H9 (cell line): ENCODE measurements around the gene TMPRSS12. TPM values are rescaled to one million over a fixed set of nuclear protein-coding genes. Genes with fewer than 3 reads are reported as not detected.

Source experiments
- DNase-seq: peaks from one replicate; pipeline ENCODE4 v3.0.0-alpha.2; 2017
- H2AFZ ChIP-seq: one replicate; pipeline ENCODE4 v1.6.1; 2013; ENCODE audit warnings: mild to moderate bottlenecking, low read length, control low read depth, moderate library complexity
- H2AK5ac ChIP-seq: 2 replicates; pipeline ENCODE4 v1.6.1; 2013; ENCODE audit warnings: low read length, control low read depth, mixed read lengths; ENCODE audit not compliant: insufficient read length
- H2BK120ac ChIP-seq: one replicate; pipeline ENCODE4 v1.6.1; 2013; ENCODE audit warnings: low read depth, mild to moderate bottlenecking, low read length, control low read depth, inconsistent platforms; ENCODE audit not compliant: poor library complexity, severe bottlenecking
- H2BK12ac ChIP-seq: 2 replicates; pipeline ENCODE4 v1.6.1; 2013; ENCODE audit warnings: low read length, control low read depth, mixed read lengths, low read depth; ENCODE audit not compliant: insufficient read length
- H2BK15ac ChIP-seq: 2 replicates; pipeline ENCODE4 v1.6.1; 2013; ENCODE audit warnings: low read depth, low read length, control low read depth
- H2BK20ac ChIP-seq: one replicate; pipeline ENCODE4 v1.6.1; 2013; ENCODE audit warnings: low read depth, mild to moderate bottlenecking, low read length, control low read depth, inconsistent platforms; ENCODE audit not compliant: poor library complexity, severe bottlenecking
- H2BK5ac ChIP-seq: 2 replicates; pipeline ENCODE4 v1.6.1; 2013; ENCODE audit warnings: low read length, control low read depth, mixed read lengths; ENCODE audit not compliant: insufficient read length
- H3K14ac ChIP-seq: 2 replicates; pipeline ENCODE4 v1.6.1; 2013; ENCODE audit warnings: low read length, control low read depth; ENCODE audit not compliant: insufficient read depth
- H3K18ac ChIP-seq: 2 replicates; pipeline ENCODE4 v1.6.1; 2013; ENCODE audit warnings: low read depth, mild to moderate bottlenecking, mixed read lengths, low read length, control low read depth; ENCODE audit not compliant: insufficient read length
- H3K23ac ChIP-seq: 2 replicates; pipeline ENCODE4 v1.6.1; 2013; ENCODE audit warnings: low read length, control low read depth, mixed read lengths, low read depth; ENCODE audit not compliant: insufficient read length
- H3K23me2 ChIP-seq: 2 replicates; pipeline ENCODE4 v1.6.1; 2013; ENCODE audit warnings: low read depth, mild to moderate bottlenecking, mixed read lengths, low read length, control low read depth; ENCODE audit not compliant: insufficient read length, poor library complexity, severe bottlenecking
- H3K27ac ChIP-seq: 2 replicates; pipeline ENCODE4 v1.5.1; 2013; ENCODE audit warnings: low read length, control low read depth, mixed read lengths, low read depth; ENCODE audit not compliant: insufficient read length
- H3K27me3 ChIP-seq: 2 replicates; pipeline ENCODE4 v1.6.1; 2013; ENCODE audit warnings: low read length, control low read depth, inconsistent platforms; ENCODE audit not compliant: insufficient read depth
- H3K4ac ChIP-seq: 2 replicates; pipeline ENCODE4 v1.6.1; 2013; ENCODE audit warnings: low read depth, mild to moderate bottlenecking, control low read depth, inconsistent platforms, low read length, moderate library complexity
- H3K4me1 ChIP-seq: 2 replicates; pipeline ENCODE4 v1.6.1; 2013; ENCODE audit warnings: low read length, control low read depth, inconsistent platforms; ENCODE audit not compliant: insufficient read depth
- H3K4me2 ChIP-seq: 2 replicates; pipeline ENCODE4 v1.6.1; 2013; ENCODE audit warnings: low read length, control low read depth, mixed read lengths; ENCODE audit not compliant: insufficient read length, insufficient read depth
- H3K56ac ChIP-seq: 2 replicates; pipeline ENCODE4 v1.6.1; 2013; ENCODE audit warnings: low read depth, mild to moderate bottlenecking, mixed read lengths, low read length, control low read depth; ENCODE audit not compliant: insufficient read length
- H3K79me1 ChIP-seq: 2 replicates; pipeline ENCODE4 v1.6.1; 2013; ENCODE audit warnings: low read depth, mild to moderate bottlenecking, moderate library complexity, low read length, control low read depth, inconsistent platforms; ENCODE audit not compliant: insufficient read depth, poor library complexity, severe bottlenecking
- H3K79me2 ChIP-seq: 2 replicates; pipeline ENCODE4 v1.6.1; 2013; ENCODE audit warnings: low read length, control low read depth, inconsistent platforms; ENCODE audit not compliant: insufficient read depth
- H3K9ac ChIP-seq: 2 replicates; pipeline ENCODE4 v1.6.1; 2013; ENCODE audit warnings: low read length, control low read depth, mixed read lengths; ENCODE audit not compliant: insufficient read length; ENCODE audit errors: extremely low read depth
- H3K9me3 ChIP-seq: one replicate; pipeline ENCODE4 v1.6.1; 2013; ENCODE audit warnings: low read depth, low read length, inconsistent platforms; ENCODE audit not compliant: control insufficient read depth
- H3T11ph ChIP-seq: one replicate; pipeline ENCODE4 v1.6.1; 2013; ENCODE audit warnings: mild to moderate bottlenecking, low read length, control low read depth, inconsistent platforms
- H4K20me1 ChIP-seq: one replicate; pipeline ENCODE4 v1.6.1; 2013; ENCODE audit not compliant: control insufficient read depth, insufficient read length, insufficient read depth
- H4K5ac ChIP-seq: 2 replicates; pipeline ENCODE4 v1.6.1; 2013; ENCODE audit warnings: low read depth, mild to moderate bottlenecking, mixed read lengths, low read length, control low read depth; ENCODE audit not compliant: insufficient read length
- H4K8ac ChIP-seq: replicated peaks from 2 replicates; pipeline ENCODE4 v1.6.1; 2013; ENCODE audit warnings: low read length, control low read depth, mixed read lengths, low read depth; ENCODE audit not compliant: insufficient read length
- H4K91ac ChIP-seq: 2 replicates; pipeline ENCODE4 v1.6.1; 2013; ENCODE audit warnings: low read depth, mild to moderate bottlenecking, moderate library complexity, mixed read lengths, low read length, control low read depth; ENCODE audit not compliant: insufficient read length
- H3K27ac Mint-ChIP-seq, 3 experiments: 2 replicates in 2 of 3; 3 replicates in 1 of 3; pipeline ENCODE4 v1.8.0; 2020 to 2021; ENCODE audit warnings: mixed read lengths in 3 of 3, mild to moderate bottlenecking in 1 of 3, moderate library complexity in 1 of 3
- H3K27me3 Mint-ChIP-seq: 2 replicates; pipeline ENCODE4 v1.8.0; 2021; ENCODE audit warnings: low read depth, mild to moderate bottlenecking, moderate library complexity, mixed read lengths
- H3K36me3 Mint-ChIP-seq, 3 experiments: 2 replicates in 2 of 3; 3 replicates in 1 of 3; pipeline ENCODE4 v1.8.0; 2020 to 2021; ENCODE audit warnings: low read depth in 3 of 3, mixed read lengths in 3 of 3; ENCODE audit not compliant: insufficient read depth in 1 of 3
- H3K4me1 Mint-ChIP-seq, 2 experiments: 2 replicates each; pipeline ENCODE4 v1.8.0; 2020; ENCODE audit warnings: mixed read lengths in 2 of 2
- H3K4me3 Mint-ChIP-seq, 2 experiments: 2 replicates in 1 of 2; 3 replicates in 1 of 2; pipeline ENCODE4 v1.8.0; 2020 to 2021; ENCODE audit warnings: mild to moderate bottlenecking in 2 of 2, mixed read lengths in 2 of 2, moderate library complexity in 1 of 2
- H3K9me3 Mint-ChIP-seq, 2 experiments: 2 replicates in 1 of 2; 3 replicates in 1 of 2; pipeline ENCODE4 v1.8.0; 2020; ENCODE audit warnings: mild to moderate bottlenecking in 2 of 2, mixed read lengths in 2 of 2, moderate library complexity in 1 of 2
- CTCF ChIP-seq: fragments of 200-600 bp; sonication (generic); conservative IDR thresholded peaks from 3 replicates; pipeline ENCODE4 v1.8.0; 2021; ENCODE audit warnings: antibody characterized with exemption, mild to moderate bottlenecking
- WGBS: extraction: QIAGEN DNeasy Blood & Tissue Kit; methylation state at CpG from one replicate; pipeline ENCODE4 v1.1.7; 2013; ENCODE audit warnings: missing lambda C conversion rate, low lambda C conversion rate, mixed read lengths; ENCODE audit not compliant: insufficient read length; ENCODE audit errors: extremely low coverage; 5-methylcytosine and 5-hydroxymethylcytosine counted together
- total RNA-seq: library from RNA; stranded (reverse); gene quantifications from 2 replicates; pipeline ENCODE4 v1.2.1, GENCODE V29; 2021

TMPRSS12 gene
- total RNA-seq, 1 experiment from 2014 or later, result not detected

- Histone ChIP-seq H4K8ac (no peak overlapping the region), H3K79me2 (no peaks in the 10 kb centered on the region), H3K18ac (no peak overlapping the region), H2BK12ac (no peak overlapping the region), H3K27ac (no peak overlapping the region), H4K5ac (no peak overlapping the region), H2BK15ac (no peak overlapping the region), H2BK120ac (no peak overlapping the region), H3K27me3 (no peaks in the 10 kb centered on the region), H2BK5ac (no peak overlapping the region), H3K4me2 (no peak overlapping the region), H2AFZ (no peak overlapping the region), H3K14ac (no peak overlapping the region), H3K23ac (no peak overlapping the region), H2AK5ac (no peak overlapping the region), H3T11ph (no peak overlapping the region), H3K56ac (no peak overlapping the region), H3K79me1 (no peaks in the 10 kb centered on the region), H3K4ac (no peak overlapping the region), H3K9ac (no peak overlapping the region), H3K9me3 (peaks cover 6% of the 10 kb centered on the region), H4K20me1 (no peaks in the 10 kb centered on the region), H3K23me2 (no peaks in the 10 kb centered on the region), H2BK20ac (no peak overlapping the region), H4K91ac (no peak overlapping the region), H3K4me1 (no peaks in the 10 kb centered on the region)
- Mint-ChIP-seq H3K4me3 (no peak overlapping the region), H3K36me3 (peaks cover 48 to 56% (median 55%) of the 10 kb centered on the region in 3 experiments), H3K4me1 (no peaks in the 10 kb centered on the region), H3K9me3 (peaks cover 15 to 23% of the 10 kb centered on the region in 2 experiments), H3K27me3 (no peaks in the 10 kb centered on the region), H3K27ac (no peak overlapping the region)
- WGBS, result no CpG with 5 or more reads among the region's 2 CpGs
- TF ChIP-seq CTCF, result no peak
- no peak for DNase-seq
Measured at GRCh38 chr12:50799908-50800307, 42.8 kb upstream of the TMPRSS12 start.
